Measurements from ENCODE around the gene HEATR3.
A peak's percentile ranks its signal among the peaks of the same experiment; 100 is the strongest.

The HEATR3 gene, protein sequence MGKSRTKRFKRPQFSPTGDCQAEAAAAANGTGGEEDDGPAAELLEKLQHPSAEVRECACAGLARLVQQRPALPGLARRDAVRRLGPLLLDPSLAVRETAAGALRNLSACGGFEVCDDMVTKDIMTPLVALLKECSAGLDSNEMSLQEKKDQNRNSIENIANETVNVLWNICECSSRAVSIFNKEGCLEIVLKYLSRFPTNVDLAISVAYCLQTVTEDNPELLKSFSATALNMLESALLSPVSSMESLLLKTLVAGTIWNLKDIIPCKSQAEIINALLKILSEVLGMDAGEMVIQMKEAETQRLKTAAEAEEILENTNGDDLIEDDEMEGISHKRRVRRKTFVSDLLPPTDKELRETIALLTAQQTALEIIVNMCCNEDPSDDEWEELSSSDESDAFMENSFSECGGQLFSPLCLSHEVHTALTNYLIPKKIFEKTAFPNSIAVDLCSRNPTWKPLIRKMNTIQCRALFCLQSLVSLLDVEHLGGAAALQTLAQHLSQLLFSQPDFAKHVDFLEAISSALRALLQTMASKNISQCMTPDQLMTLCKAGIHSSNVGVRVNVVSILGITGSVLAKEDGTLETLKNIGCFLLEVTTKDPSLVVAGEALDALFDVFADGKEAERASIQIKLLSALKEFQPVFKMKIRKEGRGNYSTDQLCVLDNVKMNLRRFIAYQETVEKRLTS

DNA sequence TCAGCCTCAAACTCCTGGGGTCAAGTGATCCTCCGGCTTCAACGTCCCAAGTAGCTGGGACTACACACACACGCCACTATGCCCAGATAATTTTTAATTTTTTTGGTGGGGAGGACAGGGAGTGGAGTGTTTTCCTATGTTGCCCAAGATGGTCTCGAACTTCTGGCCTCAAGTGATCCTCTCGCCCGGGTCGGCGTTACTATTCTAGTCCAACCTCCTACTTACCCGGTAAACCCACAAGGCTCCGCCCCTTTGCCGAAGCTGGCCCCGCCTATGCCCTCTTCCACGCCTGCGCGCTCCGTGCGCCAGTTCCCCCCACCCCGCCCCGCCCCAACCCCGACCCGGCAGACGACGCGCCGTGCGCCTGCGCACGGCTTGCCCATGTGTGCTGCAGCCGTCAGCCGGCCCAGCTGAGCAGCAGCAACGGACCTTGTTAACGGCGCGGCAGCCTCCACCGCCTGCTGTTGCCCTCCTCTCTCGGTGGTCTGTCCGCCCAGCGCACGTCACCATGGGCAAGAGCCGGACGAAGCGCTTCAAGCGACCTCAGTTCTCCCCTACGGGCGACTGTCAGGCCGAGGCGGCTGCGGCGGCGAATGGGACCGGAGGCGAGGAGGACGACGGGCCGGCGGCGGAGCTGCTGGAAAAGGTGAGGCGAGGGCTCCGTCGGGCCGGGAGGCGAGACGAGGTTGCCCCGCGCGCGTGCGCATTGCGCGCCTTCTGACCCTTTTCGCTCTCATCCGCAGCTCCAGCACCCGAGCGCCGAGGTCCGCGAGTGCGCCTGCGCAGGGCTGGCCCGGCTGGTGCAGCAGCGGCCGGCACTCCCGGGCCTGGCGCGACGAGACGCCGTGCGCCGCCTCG, at the start of gene HEATR3:
TSS of gene HEATR3 (plus strand) at position 347 of the 858 bp plus-strand sequence. CDS start at position 509, 162 bp downstream.
- Histone ChIP-seq H3K9me3 (ENCODE audit: insufficient read depth, low read length) (no peaks in the 10 kb centered on the region), H3K4me3 (ENCODE audit: insufficient read length, low read depth) (peak within 1 kb of the TSS; percentile 89), H3K9ac (ENCODE audit: insufficient read length, low read depth) (peak within 1 kb of the TSS; percentile 99), H3K27me3 (ENCODE audit: insufficient read depth, insufficient read length) (no peaks in the 10 kb centered on the region), H3K4me1 (ENCODE audit: insufficient read depth, insufficient read length) (no peaks in the 10 kb centered on the region), H3K36me3 (ENCODE audit: insufficient read depth, insufficient read length, low read length) (peaks cover 27% of the 10 kb centered on the region)
- peak; percentile 93 for DNase-seq (ENCODE audit: low read depth, low spot score)
- TF ChIP-seq ZNF274 (IDR thresholded peaks at IDR 0.05; ENCODE audit: low read depth, low read length) (no peak), SUZ12 (IDR thresholded peaks at IDR 0.05; ENCODE audit: extremely low read depth, insufficient read depth, insufficient read length) (no peak), YY1 (IDR thresholded peaks at IDR 0.05; ENCODE audit: insufficient read depth, insufficient read length) (no peak)

DNA sequence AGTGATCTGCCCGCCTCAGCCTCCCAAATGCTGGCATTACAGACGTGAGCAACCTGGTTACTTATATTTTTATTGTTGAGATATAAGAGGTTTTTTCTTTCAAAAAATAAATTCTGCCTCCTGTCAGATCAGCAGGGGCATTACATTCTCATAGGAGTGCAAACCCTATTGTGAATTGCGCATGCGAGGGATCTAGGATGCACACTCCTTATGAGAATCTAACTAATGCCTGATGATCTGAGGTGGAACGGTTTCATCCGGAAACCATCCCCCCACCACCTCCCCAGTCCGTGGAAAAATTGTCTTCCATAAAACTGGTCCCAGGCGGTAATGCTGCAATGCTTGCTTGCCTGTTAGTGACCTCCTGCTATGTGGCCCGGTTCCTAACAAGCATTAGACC, 48.2 kb upstream of the HEATR3 start:
- no peaks in the 10 kb centered on the region for H3K36me3 ChIP-seq (ENCODE audit: insufficient read depth, insufficient read length, low read length)
- no peak for DNase-seq (ENCODE audit: low read depth, low spot score)
- H3K4me3 ChIP-seq (ENCODE audit: insufficient read length, low read depth): no peak overlapping the region
- no peak overlapping the region for H3K9ac ChIP-seq (ENCODE audit: insufficient read length, low read depth)
- no peaks in the 10 kb centered on the region for H3K9me3 ChIP-seq (ENCODE audit: insufficient read depth, low read length)
- TF ChIP-seq SUZ12 (IDR thresholded peaks at IDR 0.05; ENCODE audit: extremely low read depth, insufficient read depth, insufficient read length): no peak
- TF ChIP-seq YY1 (IDR thresholded peaks at IDR 0.05; ENCODE audit: insufficient read depth, insufficient read length): no peak
- TF ChIP-seq ZNF274 (IDR thresholded peaks at IDR 0.05; ENCODE audit: low read depth, low read length): no peak
- H3K27me3 ChIP-seq (ENCODE audit: insufficient read depth, insufficient read length): no peaks in the 10 kb centered on the region
- peaks cover 2% of the 10 kb centered on the region for H3K4me1 ChIP-seq (ENCODE audit: insufficient read depth, insufficient read length)

DNA sequence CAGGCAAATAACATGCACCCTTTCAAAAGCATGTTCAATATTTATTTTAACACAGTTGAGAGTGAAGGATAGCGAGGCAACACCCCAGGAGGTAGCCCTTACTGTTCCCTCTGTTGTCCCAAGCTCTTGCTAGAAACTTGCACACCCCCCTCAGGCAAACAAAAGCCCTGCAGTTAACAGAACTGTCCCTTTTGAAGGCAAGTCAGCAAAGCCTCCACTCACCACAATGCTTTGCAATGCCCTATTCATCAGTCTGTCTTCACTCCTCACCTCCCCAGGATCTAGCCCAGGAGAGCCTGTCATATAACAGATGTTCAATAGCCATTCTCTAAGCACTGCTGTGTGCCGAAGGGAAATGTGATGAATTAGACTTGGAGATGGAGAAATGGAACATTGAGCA, 44.2 kb upstream of the HEATR3 start:
- H3K9ac ChIP-seq (ENCODE audit: insufficient read length, low read depth): no peak overlapping the region
- no peak for TF ChIP-seq ZNF274 (IDR thresholded peaks at IDR 0.05; ENCODE audit: low read depth, low read length)
- no peak for TF ChIP-seq SUZ12 (IDR thresholded peaks at IDR 0.05; ENCODE audit: extremely low read depth, insufficient read depth, insufficient read length)
- TF ChIP-seq YY1 (IDR thresholded peaks at IDR 0.05; ENCODE audit: insufficient read depth, insufficient read length): no peak
- H3K4me1 ChIP-seq (ENCODE audit: insufficient read depth, insufficient read length): peaks cover 6% of the 10 kb centered on the region
- H3K36me3 ChIP-seq (ENCODE audit: insufficient read depth, insufficient read length, low read length): peaks cover 6% of the 10 kb centered on the region
- H3K4me3 ChIP-seq (ENCODE audit: insufficient read length, low read depth): no peak overlapping the region
- H3K27me3 ChIP-seq (ENCODE audit: insufficient read depth, insufficient read length): no peaks in the 10 kb centered on the region
- no peaks in the 10 kb centered on the region for H3K9me3 ChIP-seq (ENCODE audit: insufficient read depth, low read length)
- DNase-seq (ENCODE audit: low read depth, low spot score): peak; percentile 68

DNA sequence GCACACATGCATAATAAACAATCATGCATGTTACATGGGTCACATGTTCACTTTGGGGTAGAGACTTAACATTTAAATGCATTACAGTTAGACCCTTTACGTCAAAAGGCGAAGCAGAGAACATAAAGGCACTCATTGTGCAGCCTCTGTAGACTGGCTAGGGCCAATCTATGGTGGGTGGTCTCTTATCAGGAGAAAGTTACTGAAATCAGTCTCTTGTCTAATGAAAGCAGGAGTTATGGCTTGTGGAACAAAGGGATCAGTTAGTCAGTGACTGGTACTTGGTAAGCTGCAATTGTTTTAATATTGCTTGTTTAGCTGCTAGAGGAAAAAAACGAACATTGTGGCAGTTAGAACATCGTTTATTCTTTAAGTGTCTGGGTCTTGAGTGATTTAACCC, 42.1 kb upstream of the HEATR3 start:
- H3K27me3 ChIP-seq (ENCODE audit: insufficient read depth, insufficient read length): no peaks in the 10 kb centered on the region
- no peak overlapping the region for H3K9ac ChIP-seq (ENCODE audit: insufficient read length, low read depth)

DNA sequence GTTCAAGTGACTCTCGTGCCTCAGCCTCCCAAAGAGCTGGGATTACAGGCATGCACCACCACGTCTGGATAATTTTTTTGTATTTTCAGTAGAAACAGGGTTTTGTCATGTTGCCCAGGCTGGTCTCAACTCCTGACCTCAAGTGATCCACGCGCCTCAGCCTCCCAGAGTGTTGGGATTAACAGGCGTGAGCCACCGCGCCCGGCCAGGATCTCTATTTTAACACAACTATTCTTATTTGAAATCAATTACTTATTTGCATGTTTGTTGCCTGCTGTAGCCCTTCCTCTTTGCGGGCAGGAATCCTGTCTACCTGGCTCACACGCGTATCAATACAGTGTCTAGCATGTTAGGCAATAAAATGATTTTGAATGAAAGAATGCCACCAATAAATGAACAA, 41.6 kb upstream of the HEATR3 start:
- DNase-seq (ENCODE audit: low read depth, low spot score): no peak
- Histone ChIP-seq H3K4me1 (ENCODE audit: insufficient read depth, insufficient read length) (peaks cover 6% of the 10 kb centered on the region), H3K9me3 (ENCODE audit: insufficient read depth, low read length) (no peaks in the 10 kb centered on the region), H3K27me3 (ENCODE audit: insufficient read depth, insufficient read length) (no peaks in the 10 kb centered on the region), H3K36me3 (ENCODE audit: insufficient read depth, insufficient read length, low read length) (peaks cover 27% of the 10 kb centered on the region), H3K4me3 (ENCODE audit: insufficient read length, low read depth) (no peak overlapping the region), H3K9ac (ENCODE audit: insufficient read length, low read depth) (no peak overlapping the region)
- TF ChIP-seq ZNF274 (IDR thresholded peaks at IDR 0.05; ENCODE audit: low read depth, low read length) (no peak), SUZ12 (IDR thresholded peaks at IDR 0.05; ENCODE audit: extremely low read depth, insufficient read depth, insufficient read length) (no peak), YY1 (IDR thresholded peaks at IDR 0.05; ENCODE audit: insufficient read depth, insufficient read length) (no peak)

More for the DNA sequence above, 42.1 kb upstream of the HEATR3 start:
- no peak for TF ChIP-seq SUZ12 (IDR thresholded peaks at IDR 0.05; ENCODE audit: extremely low read depth, insufficient read depth, insufficient read length)
- TF ChIP-seq YY1 (IDR thresholded peaks at IDR 0.05; ENCODE audit: insufficient read depth, insufficient read length): no peak
- no peak for TF ChIP-seq ZNF274 (IDR thresholded peaks at IDR 0.05; ENCODE audit: low read depth, low read length)
- no peak for DNase-seq (ENCODE audit: low read depth, low spot score)
- H3K9me3 ChIP-seq (ENCODE audit: insufficient read depth, low read length): no peaks in the 10 kb centered on the region
- H3K4me3 ChIP-seq (ENCODE audit: insufficient read length, low read depth): no peak overlapping the region
- peaks cover 23% of the 10 kb centered on the region for H3K36me3 ChIP-seq (ENCODE audit: insufficient read depth, insufficient read length, low read length)
- H3K4me1 ChIP-seq (ENCODE audit: insufficient read depth, insufficient read length): peaks cover 6% of the 10 kb centered on the region

DNA sequence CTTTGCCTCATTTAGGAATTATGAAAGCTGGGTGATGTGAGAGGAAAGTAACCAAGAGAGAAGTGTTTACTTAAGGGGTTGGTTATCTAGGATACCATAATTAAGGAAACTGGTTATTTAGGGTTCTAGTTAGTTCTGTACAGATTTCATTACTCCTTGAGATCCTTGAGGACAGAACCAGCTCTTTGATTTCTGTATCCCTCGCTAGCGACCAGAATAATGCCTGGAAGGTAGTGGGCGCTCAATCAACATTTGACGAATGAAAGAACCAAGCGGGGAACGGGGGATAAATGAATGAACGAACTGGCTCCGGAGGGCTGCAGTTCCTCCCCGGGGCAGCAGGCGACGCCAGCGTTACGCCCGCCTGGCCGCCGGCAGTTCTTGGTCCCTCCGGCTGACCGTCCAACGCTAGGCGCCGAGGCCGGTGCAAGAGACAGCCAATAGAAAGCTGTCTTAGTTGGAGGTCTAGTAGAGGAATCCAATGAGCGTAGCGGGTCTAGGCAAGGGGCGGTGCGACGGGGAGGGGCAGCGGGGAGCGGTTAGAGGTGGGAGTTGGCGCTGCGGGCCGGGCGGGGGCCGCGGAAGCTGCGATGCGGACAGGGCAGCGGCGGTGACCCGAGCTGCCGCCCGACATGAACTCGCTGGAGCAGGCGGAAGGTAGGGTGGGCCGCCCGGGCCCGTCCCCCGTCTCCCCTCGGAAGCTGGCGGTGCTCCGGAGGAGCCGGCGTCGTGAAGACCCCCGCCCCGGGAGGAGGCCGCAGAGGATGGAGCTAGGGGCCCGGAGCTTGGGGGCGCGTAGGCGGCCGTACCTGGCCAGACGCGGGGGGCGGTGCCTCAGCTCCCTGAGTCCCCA, 40.9 kb upstream of the HEATR3 start, which contains the start of gene CNEP1R1:
TSS of gene CNEP1R1 (plus strand) at position 542 of the 853 bp plus-strand sequence. CDS start at position 633, 91 bp downstream.
- peak; percentile 96 for DNase-seq (ENCODE audit: low read depth, low spot score)
- no peaks in the 10 kb centered on the region for H3K9me3 ChIP-seq (ENCODE audit: insufficient read depth, low read length)
- no peaks in the 10 kb centered on the region for H3K27me3 ChIP-seq (ENCODE audit: insufficient read depth, insufficient read length)
- peaks cover 6% of the 10 kb centered on the region for H3K4me1 ChIP-seq (ENCODE audit: insufficient read depth, insufficient read length)
- H3K9ac ChIP-seq (ENCODE audit: insufficient read length, low read depth): peak within 1 kb of the TSS; percentile 92
- peaks cover 34% of the 10 kb centered on the region for H3K36me3 ChIP-seq (ENCODE audit: insufficient read depth, insufficient read length, low read length)
- H3K4me3 ChIP-seq (ENCODE audit: insufficient read length, low read depth): peak within 1 kb of the TSS; percentile 87
- TF ChIP-seq YY1 (IDR thresholded peaks at IDR 0.05; ENCODE audit: insufficient read depth, insufficient read length): no peak
- TF ChIP-seq SUZ12 (IDR thresholded peaks at IDR 0.05; ENCODE audit: extremely low read depth, insufficient read depth, insufficient read length): no peak
- TF ChIP-seq ZNF274 (IDR thresholded peaks at IDR 0.05; ENCODE audit: low read depth, low read length): no peak

Measured in NT2/D1 (cell line).